Stimulated activated CD4-positive, alpha-beta T cell treated with anti-CD3 and anti-CD28 coated beads, Interleukin-15, amount 100 ng/mL, for 1 hour (primary cell): Measurements from ENCODE around the gene TECTA.
"Not testable (repeated sequence)": the region's sequence is repeated elsewhere in the genome, so short reads cannot be mapped to it uniquely, and the experiment has no call there.

ENCODE experiments used
- DNase-seq, 2 donors: peaks; one replicate each; pipeline ENCODE4 v3.0.0-alpha.2; 2020; ENCODE audit warnings: low read depth in 1 of 2, low spot score in 1 of 2

Gene TECTA

GRCh38 chr11:121226415-121227263 lies 125.6 kb downstream of the TECTA start:
- no peak for DNase-seq

- no peak for DNase-seq
These were observed 127.8 kb downstream of the TECTA start for GRCh38 chr11:121228851-121229250.

DNA sequence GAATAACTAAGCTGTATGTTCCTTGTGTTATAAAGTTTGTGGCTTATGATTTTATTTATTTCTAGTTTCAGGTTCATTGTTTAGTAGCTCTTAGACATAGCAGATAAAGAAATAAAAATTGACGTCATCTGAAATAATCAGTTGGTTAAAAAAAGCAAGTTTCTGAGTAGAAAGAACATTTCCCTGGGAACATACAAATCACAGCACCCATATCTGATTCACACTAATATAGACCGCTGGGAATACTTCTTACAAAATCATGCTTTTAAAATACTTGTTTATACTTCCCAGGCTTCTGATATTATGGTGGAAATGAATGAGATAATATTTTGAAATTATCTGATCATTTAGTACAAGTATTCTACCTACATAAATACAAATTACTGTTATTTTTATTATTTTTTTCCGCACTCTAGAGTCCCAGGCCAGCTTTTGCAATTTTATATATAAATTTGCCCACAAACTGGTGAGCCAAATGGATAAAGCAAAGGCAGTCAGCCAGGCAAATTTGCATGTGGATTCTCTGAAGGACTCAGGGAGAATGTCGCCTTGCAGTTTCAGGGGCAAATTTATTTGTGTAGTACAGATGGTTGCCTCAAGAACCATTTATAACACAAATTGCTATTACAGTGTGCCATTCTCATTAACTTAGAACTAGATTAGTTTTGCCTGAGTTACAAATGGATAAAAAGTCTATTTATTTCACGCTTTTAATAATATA lies 128.6 kb downstream of the TECTA start:
- no peak for DNase-seq

GRCh38 chr11:121231576-121232278 lies 130.7 kb downstream of the TECTA start:
- no peak for DNase-seq

DNA sequence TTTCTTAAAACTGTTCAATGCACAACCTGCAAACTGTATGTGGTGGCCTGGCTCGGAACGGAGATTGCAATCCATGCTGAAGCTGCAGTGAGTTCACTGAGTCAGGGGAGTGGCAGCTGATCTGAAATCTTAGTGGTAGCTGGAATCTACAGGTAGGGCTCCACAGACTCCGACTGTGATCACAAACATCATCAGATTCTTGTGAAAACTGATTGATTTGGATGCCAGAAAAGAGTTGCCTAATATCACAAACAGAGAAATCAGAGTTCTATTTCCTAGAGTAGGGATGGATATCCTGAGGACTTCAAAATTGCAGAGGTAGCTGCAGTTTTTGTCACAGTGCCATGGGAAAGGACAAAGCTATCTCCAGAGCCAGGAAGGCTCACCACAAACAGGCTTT lies 134.0 kb downstream of the TECTA start:
- no peak for DNase-seq

DNA sequence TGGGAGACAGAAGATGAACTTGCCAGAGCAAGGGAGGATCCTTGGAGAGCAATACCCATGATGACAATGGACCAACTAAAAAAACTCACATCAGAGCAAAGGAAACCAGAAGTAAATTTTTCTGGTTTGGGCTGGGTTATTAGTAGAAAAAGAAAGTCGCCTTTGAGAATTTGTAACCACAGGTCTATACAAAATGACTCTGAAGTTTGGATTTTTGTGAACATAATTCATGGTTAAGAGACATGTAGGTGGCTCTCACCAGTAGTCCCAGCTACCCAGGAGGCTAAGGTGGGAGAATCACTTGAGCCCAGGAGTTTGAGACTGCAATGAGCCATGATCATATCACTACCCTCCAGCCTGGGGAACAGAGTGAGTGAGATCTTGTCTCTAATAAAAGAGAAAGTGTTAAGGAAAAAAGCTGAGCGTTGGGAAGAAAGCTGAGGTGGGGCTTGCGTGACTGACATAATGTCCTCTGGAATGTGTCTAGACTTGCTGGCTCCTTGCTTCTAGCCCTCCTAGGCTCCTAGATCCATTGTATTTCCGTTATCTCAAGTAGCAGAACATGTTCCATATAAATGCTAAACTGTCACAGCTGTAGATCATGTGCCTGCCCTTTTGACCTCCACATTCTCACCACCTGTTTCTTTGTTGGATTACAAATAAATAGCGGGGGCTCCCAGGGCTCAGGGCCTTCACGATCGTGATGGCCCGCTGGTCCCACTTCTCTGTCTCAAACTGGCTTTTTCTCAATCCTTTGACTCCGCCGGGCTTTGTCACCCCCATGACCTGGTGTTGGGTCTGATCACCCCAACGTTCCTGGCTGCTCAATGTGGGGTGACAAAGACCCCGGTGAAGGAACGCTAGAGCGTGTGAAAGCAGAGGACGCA lies 135.3 kb downstream of the TECTA start:
- no peak for DNase-seq

DNA sequence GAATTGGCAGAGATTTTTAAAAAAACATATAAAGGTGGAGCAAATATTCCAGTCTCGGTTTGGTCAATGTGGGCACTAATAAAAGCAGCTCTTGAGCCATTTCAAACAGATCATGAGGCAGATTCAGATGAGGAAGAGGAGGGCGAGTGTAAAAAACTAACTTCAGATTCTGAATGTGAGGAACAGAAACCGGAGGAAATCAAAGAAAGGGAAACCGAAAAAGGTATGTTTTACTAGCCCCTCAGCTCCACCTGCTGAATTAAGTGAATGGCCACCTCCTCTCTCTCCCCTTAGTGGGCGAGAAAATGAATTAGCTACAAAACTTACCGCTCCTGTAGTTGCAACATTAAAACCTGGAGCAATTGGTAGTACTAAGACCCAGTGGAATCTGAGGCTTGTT lies 136.2 kb downstream of the TECTA start:
- not testable (repeated sequence) for DNase-seq

- DNase-seq = no peak
These were observed 136.9 kb downstream of the TECTA start for GRCh38 chr11:121237686-121238658.

GRCh38 chr11:121238956-121239355 lies 137.9 kb downstream of the TECTA start:
- no peak for DNase-seq

GRCh38 chr11:121240001-121240400 lies 139.0 kb downstream of the TECTA start:
- DNase-seq = not testable (repeated sequence)

GRCh38 chr11:121240650-121241303 lies 139.7 kb downstream of the TECTA start:
- no peak for DNase-seq
